HS-5 (cell line): ENCODE results near the gene FAM110D.
A peak's percentile ranks its signal among the peaks of the same experiment; 100 is the strongest.

Experiments used
- DNase-seq: peaks from one replicate; pipeline ENCODE4 v3.0.0-alpha.2; 2012; ENCODE audit warnings: low read depth

The FAM110D gene

DNA sequence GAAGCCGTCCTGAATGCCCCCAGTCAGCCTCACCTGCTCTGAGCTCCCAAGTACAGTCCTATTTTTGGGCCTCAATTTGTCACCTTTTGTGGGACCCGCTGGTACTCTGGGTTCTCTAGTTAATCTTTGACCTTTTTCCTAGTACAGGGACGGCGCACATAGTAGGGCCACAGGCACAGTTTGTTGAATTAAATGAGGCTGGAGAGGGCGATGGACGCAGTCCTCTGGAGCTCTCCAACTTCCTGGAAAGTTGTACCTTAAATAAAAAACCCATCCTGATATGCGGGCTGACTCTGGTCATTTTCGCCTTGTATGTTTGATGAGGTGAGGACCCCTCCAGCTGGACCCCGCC lies 4.8 kb downstream of the FAM110D start:
- DNase-seq = no peak

DNA sequence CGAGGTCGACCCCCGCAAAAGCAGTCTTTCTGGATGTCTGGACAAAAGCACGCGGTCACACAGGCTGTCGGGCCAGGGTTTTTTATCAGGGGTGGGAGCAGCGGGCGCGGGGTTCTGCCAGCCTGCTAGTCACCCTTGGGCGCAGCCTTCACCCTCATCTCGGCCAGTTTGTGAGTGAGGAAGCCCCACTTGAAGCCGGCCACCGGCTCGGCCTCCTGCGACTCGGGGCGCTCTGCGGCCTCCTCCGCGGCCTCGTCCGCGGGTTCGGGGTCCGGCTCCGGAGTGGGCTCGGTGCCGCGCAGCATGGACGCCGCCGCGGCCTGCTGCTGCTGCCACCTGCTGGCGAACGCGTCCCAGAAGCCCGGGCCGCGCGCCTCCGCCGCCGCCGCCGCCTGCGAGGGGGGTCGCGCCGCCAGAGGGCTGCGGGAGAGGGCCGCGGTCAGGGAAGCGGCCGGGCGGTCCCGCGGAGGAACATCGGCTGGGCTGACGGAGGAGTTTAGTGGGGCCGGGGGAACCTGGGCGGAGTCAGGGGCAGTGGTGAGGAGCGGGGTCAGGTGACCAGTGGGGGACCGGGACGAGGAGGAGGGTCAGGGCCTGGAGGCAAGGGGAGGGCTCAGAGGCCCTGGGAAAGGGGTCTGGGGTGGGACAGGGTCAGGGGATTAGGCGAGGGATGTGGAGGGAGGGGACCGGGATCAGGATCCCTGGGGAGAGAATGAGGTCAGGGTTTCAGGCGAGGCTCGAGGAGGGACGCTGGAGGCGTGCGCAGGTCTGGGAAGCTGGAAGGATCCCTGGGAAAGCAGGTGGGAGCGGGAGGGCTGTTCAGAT lies 5.4 kb downstream of the FAM110D start:
- DNase-seq = no peak

DNA sequence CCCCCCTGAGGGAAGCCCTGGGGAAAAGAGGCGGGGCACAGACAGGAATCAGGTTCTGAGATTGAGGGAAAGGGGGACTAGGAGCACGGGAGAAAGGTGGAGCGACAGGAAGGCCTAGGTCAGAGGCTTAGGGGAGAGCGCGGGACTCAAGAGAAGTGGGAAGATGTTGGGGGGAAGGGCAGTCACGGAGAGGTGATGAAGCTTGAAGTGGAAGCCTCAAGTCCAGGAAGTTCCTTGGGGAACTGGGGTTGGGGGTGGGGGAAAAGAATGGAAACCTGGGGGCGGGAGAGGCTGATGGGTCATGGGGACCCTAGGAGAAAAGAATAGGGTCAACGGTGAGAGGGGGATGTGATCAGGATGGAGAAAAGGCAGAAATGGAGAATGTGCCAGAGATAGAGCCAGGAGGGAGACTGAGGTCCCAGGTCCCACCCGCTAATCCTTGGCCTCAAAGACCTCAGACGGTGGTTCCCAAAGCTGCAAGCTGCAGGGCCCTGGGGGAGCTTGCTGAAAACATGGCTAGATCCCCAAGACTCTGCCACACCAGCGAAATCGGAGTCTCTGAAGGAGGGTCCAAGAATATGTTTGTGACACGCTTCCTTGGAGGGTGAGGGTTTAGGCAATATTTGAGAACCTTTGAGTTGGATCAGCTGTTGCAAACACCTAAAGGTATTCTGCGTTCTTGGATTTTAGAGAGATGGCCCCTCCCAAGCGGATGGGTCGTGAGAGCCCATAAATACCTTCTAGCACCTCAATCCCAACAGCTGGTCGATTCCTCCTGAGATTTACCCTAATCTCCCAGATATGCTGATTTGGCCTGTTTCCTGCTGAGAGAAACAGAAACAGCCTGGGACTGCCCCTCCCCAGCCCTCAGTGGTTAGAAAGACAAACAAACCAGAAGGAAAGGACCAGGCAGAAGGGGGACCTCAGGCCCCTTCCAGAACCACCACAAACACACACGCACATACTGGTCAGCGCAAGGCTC lies 6.3 kb downstream of the FAM110D start:
- DNase-seq = no peak

DNA sequence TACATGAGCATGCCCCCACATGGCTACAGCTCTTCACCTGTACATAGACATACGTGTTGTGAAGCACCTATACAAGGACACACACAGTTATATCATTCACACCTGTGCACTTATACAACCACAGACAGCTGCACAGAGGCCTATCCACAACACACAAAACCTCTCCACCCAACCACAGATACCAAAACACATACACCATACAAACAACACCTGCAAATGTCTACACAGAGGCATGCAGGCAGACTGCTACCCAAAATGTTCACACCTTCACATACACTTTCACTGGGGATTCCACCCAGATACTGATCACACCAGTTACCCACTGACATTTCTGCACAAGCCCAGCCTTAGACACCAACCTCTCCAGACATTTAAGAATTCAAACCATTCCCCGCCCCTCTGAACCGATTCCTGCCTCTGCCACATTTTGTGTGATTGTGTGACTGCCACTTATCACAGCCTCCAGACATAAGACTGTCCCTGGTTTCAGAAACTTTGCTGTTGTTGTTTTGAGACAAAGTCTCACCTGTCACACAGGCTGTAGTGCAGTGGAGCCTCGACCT lies 7.9 kb downstream of the FAM110D start:
- DNase-seq = no peak

DNA sequence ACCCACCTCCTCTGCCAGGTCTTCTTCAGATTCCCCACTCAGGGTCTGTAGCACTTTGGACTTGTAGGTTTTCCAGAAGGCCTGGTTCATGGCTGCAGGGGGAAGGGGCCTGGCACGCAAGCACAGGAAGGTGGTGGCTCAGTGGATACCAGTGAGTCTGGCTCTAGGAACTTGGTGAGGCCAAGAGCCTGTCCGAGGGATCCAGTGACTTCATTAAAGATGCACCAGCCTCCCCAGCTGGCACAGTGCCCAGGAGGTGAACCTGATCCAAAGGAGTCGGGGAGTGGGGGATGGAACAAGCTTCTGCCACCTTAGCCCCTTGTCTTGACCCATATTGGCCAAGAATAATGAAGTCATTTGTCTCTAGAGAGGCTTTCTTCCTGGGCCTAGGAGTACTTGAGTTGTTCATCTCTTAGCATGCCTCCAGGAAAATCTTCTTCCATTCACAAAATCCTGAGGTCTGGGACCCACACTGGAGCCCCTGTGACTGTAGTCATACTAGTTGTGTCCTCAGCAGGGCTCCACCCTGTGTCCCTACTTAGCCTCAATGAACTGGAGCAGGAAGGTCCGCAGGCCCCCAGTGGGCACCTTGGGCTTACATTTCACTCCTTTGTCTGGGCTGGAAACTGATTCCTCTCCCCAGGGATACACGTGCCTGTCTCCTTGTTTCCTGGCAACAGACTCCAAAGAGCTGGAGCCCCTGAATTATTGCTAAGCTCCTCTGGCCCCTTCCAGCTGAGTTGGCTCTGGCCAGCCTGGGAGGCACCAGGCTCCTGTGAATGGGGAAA lies 9.7 kb downstream of the FAM110D start, which contains the start of gene C1orf232:
Gene C1orf232 (minus strand): TSS at position 554 of the 788 bp plus-strand sequence. CDS start 464 bp downstream, at position 90.
- no peak for DNase-seq

DNA sequence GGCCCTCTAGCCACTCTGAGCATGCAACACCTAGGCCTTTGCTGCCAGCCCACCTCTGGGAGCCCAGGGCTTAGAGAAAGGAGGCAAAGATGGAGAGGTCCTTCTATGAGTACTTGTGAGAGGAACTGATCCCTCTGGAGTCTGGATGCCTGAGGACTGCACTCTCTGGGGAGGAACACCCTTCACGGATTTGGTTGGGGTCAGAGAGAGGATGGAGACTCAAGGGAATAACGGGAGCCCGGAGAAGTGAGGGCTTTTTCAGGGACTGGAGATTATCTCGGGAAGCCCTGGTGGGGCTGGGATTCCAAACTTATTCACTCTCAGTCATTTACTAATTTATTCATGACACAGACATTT lies 10.3 kb downstream of the FAM110D start:
- no peak for DNase-seq

DNA sequence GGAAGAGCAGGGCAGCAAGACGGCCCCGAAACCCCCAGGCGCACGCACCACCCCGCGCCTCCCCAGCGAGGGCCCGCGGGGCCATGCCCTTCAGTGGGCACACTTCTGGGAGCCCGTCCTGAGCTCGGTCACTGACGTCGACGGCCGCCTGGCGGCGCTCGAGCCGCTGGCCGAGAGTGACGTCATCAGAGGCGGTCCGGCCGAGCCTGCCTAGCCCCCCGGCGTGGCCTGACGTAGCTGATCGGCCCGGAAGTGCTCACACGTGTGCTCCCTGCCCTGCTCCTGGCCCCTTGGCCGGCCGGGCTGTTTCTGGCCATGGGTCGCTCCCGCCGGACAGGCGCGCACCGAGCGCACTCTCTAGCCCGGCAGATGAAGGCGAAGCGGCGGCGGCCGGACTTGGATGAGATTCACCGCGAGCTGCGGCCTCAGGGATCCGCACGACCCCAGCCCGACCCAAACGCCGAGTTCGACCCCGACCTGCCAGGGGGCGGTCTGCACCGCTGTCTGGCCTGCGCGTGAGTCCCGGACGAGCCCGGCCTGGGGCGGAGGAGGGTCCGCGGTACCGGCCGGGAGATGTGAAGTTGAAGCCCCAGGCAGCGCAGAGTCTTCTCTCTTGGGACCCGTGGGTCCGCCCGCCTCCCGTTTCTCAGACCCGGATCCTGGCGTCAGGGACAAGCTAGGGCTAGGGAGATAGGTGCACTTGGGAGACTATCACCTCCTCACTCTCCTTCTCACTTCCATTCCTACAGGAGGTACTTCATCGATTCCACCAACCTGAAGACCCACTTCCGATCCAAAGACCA lies 11.0 kb downstream of the FAM110D start, which contains the start of gene ZNF593:
Gene ZNF593 (plus strand): TSS at position 240 of the 803 bp plus-strand sequence. CDS start 76 bp downstream, at position 316.
- DNase-seq = peak; percentile 47

DNA sequence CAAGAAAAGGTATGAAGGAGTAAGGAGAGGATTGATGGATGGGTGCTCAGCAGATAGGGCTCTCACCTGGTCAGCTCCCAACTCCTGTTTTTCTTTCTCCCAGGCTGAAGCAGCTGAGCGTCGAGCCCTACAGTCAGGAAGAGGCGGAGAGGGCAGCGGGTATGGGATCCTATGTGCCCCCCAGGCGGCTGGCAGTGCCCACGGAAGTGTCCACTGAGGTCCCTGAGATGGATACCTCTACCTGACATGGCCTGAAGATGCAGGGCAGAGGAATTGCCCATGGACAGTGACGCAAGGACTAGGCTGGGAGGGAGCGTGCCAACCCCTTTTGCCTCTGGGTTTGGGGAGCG lies 11.6 kb downstream of the FAM110D start:
- no peak for DNase-seq

DNA sequence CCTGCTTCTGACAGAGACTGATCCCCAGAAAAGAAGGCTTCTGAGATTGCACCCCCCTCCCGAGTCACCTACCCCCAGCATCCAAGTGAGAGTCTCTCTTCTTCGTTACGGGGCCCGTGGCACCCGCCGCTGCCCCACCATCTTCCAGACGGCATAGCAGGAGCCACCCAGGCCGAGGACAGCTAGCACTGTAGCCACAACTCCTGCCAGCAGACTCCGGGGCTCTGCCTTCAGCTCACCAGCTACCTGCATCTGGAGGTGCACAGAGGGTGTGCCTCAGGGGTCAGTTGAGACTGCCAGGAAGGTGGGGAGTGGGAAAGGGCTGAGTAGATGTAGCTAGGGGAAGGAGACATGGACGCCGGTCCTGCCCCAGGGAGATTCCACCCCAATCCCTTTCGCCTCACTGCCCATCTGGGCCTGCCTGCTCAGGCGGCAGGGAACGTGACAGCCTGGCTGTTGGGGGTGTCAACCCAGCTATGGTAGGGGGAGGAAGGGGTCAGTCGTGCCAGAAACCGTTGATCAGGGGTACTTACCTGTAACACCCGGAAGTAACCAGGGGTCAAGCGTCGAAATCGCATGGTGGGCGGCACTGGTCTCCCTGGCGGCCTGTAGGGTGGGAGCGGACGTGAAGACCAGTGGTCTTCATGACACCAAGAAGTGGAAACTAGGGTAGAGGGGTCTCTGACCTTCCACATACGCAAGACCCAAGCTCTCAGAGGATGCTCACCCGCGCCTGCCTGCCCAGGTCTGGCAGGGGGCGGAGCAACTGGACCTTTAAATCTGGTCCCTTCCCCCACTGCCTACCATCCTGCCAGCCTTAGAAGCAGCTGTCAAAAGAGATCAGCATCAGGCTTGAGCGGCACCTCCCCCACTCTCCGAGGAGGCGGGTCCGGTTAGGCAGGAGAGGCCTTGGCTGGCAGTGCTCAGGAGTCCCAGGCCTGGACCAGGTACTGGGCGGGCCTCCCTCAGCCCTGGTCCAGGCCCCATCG lies 12.5 kb downstream of the FAM110D start, which contains the start of gene ZNF593OS:
Gene ZNF593OS (minus strand): TSS at position 749 of the 989 bp plus-strand sequence. CDS start 171 bp downstream, at position 578.
- DNase-seq = no peak

DNA sequence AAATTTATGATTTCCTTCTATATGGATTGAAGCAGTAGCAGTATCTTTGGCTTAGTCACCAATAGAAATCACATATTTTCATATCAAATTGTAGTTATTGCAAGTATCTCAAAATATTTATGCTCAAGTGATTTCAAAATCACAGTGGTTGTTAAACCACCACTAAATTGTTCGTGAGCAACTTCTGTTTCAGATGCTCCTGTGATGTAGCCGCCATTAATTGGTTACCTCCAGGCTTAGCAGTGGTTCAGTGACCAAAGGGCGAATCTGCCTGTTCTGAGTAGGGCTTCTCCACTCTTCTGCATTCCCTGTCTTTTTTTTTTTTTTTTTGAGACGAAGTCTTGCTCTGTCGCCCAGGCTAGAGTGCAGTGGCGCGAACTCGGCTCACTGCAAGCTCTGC lies 16.5 kb downstream of the FAM110D start:
- DNase-seq = no peak

DNA sequence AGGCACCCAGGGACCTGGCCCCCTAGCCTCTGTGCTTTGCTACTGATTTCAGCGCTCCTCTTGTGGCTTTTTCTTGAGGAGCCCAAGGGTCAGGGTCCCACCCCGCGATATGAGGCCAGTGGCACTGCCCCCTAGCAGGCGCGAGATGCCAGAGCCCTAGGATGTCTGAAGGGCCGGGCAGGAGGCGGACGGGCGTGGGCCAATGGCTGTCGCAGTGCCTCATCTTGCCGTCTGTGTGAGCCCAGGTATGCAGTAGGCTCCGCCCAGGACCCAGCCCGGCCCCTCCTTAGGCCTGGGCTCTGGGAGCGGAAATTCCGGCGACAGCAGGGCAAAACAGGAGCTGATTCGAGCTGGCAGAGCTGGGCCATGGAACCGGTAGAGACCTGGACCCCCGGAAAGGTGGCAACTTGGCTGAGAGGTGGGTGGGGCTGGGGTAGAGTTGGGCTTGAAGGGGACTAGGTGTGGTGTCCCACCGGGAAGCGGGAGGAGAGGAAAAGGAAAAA lies 18.4 kb downstream of the FAM110D start, which contains the start of gene CNKSR1:
Gene CNKSR1 (plus strand): TSS at position 310 of the 503 bp plus-strand sequence. CDS start 57 bp downstream, at position 367.
- no peak for DNase-seq

DNA sequence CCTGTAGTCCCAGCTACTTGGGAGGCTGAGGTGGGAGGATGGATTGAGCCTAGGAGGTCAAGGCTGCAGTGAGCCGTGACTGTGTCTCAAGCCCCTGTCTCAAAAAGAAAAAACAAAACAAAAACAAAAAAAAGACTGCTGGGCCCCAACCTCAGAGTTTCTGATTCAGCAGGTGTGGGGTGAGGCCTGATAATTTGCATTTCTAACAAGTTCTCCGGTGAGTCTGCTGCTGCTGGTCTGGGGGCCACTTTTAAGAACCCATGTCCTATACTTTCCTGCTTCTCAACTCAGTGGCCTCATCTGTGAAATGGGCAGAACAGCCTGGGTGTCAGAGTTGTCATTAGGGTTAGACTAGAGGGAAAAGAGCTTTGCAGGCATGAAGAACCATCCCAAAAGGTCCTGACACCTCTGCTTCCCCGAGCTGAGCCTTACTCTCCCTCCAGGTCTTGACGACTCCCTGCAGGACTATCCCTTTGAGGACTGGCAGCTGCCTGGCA lies 21.2 kb downstream of the FAM110D start:
- no peak for DNase-seq

DNA sequence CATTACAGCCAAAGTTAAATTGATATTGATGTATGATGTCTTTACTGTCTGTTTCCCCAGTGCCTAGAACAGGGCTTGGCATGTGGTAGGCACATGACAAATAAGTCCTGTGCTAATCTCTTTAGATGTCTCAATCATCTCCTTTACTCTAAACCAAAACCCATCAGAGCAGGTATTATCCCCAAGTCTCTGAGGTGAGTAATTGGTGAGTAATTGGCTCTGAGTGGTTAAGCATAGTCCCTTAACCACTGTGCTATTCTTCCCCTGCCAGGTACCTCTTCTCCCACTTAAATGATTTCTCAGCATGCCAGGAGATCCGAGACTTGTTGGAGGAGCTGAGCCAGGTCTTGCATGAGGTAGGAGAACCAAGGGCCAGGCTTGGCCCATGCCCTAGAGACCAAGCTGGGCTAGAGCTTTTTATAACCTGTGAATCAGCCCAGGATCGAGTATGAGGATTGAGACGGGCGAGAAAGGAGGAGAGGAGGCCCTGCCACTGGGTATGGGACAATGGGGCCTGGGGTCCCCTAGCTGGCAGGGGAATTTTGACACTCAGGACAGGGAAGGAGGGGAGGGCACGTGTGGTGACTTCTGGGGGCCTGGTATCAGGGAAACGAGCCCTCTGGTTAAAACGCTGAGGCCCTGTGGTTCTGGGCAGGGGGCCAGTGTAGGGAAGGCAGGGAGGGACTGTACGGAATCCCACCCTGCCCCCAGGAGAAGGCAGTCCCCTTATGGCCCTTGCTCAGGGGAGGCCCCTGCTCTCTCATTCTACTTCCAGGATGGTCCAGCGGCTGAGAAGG lies 22.9 kb downstream of the FAM110D start:
- DNase-seq = no peak

DNA sequence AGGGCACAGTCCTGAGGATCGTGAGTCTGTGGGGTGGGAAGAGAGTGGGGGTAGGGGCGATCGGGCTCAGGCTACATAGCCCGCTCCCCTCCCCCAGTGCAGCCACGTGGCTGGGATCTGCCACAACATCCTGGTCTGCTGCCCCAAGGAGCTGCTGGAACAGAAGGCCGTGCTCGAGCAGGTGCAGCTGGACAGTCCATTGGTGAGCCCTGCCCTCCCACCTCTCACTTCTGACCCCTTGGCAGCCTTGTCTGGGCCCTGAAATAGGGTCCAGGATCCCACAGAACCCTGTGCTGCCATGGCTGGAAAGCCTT lies 23.5 kb downstream of the FAM110D start:
- DNase-seq = no peak

DNA sequence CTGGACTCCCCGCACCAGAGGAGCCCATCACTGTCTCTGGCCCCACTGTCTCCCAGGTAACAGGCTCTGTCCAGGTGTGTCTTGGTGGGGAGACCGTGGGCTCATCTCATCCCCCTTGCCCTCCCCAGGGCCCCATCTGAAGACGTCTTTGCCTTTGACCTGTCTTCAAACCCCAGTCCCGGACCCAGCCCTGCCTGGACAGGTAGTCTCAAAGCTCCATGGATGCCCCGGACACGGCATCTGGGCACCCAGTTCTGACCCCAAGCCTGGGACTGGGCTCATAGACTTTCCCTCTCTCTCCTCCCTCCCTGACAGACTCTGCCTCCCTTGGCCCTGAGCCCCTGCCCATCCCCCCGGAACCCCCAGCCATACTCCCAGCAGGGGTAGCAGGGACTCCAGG lies 25.2 kb downstream of the FAM110D start:
- no peak for DNase-seq

DNA sequence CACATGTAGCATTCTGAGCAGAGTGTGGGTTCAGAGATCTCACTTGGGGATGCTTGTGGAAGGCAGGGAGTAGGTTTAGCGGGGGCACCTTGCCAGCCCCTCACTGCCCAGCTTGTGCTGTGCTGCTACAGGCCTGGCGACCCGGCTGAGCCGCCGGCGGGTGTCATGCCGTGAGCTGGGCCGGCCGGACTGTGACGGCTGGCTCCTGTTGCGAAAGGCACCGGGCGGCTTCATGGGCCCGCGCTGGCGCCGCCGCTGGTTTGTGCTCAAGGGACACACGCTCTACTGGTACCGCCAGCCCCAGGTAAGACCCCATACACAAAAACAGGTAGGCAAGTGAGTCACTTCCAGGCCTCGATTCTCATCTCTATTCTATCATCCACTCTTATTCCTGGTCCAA lies 26.0 kb downstream of the FAM110D start:
- no peak for DNase-seq

DNA sequence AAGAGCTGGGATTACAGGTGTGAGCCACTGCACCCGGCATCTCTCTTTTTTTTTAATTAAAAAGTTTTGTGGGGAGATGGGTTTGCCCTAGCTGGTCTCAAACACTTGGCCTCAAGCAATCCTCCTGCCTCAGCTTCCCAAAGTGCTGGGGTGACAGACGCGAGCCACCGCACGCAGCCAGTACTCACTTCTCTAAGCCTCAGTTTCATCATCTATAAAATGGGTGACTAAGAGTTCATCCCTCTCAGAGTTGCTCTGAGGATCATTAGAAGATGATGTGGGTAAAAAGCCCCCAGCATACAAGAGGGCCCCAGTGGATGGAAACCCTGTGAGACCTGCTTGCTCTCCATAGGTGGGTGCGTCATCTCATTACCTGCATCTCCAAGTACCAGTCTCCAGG lies 29.0 kb downstream of the FAM110D start:
- no peak for DNase-seq

DNA sequence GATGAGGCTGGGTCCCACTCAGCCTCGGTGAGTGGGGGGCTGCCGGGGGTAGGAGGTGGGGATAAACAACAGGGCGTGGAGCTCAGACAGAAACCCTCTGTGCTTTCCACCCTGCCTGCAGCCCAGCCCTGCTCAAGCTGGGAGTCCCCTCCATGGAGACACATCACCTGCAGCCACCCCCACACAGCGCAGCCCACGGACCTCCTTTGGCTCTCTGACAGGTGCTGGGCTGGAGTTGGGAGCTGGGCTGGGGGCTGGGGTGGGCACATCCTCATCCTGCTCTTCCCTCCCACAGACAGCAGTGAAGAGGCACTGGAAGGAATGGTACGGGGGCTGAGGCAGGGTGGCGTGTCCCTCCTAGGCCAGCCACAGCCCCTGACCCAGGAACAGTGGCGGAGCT lies 29.6 kb downstream of the FAM110D start:
- DNase-seq = no peak
